GM19372 (cell line): ENCODE measurements around the gene FSTL4.

ENCODE experiments used
- ATAC-seq: cut with Tn5 transposase; IDR thresholded peaks from one replicate; pipeline ENCODE4 v1.9.1; 2021; ENCODE audit warnings: mild to moderate bottlenecking, low read depth, moderate library complexity; ENCODE audit not compliant: unreplicated experiment

Gene FSTL4

DNA sequence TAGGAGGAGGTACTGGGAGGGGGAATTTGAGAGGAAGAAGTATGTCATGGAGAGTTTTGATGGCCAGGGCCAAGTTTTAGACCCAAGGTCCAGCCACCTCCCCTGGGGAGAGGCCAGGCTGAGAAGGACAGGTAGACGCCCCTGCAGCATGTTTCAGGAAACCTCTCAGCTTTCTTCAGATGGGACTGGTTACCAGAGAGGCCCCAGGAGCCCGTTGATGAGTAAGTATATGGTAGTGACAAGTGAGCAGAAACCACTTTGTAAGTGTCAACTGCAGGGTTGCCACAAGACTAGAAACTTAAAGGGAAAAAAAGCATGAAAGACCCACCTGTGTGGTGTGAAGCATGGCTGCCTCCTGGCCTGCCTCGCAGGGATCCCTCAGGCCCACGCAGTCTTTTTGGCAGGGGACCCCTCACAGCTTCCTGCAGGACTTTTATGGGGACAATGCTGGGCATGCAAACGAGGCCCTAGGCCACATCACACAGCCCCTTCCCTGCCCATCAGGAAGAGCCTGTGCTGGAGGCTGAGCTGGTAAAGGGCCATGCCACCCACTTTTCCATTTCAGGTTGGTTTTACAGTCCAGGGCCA is 255.9 kb downstream of the FSTL4 start:
- no peak for ATAC-seq

DNA sequence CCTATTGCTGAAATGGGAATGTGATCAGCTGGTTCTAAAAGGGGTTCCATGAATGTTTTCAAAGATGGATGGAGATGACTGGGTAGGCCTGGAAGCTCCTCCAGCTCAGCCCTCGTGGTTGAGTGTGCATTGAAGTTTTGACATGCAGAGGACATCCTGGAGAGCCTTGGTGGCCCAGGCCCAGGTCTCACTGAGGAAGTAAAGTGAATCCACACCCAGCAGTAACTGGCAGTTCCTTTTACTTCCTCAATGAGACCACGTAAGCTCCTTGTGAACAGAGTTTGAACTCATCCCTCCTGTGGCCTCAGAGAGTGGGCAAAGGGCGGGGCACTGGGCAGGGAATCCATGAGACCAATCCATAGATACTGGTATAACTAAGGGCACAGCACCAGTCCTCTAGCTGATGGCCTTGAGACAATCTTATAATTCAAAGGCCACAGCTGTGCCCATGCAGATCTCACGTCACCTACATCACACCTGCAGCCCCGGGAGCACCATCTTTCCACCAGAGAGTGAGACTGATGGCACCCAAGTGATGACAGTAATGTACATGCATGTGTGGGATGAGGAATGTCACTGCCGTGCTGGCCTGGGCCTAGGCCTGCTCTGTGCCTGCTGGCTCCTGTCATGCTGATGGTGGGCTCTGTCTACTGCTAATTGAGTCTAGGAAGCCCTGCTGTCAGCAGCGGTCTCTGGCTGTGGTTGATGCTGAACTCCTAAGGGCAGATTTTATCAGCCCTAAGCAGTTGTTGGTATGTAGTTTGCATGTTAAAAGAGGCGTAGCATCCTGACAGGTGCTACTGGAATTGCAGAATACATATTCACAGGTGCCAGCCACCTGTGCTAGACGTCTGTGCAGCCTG is 257.8 kb downstream of the FSTL4 start:
- no peak for ATAC-seq

DNA sequence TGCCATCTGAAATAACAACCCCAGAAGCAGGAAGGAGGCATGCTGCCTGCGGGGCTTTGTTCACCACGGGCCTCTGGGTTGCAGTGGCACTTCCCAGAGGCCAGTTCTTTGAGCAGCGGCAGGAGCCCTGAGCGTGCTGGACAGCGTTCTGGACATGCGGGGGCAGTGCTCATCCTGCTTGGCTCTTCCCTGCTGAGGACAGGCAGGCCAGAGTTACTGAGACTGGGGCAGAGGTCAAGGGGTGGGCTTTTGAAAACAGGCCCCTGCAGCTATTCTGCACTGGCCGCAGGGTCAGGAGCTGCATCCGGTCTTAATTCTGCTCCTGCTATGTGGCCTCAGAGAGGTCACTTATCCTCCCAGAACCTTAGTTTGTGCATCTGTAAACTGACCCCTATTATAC is 258.6 kb downstream of the FSTL4 start:
- ATAC-seq = no peak

DNA sequence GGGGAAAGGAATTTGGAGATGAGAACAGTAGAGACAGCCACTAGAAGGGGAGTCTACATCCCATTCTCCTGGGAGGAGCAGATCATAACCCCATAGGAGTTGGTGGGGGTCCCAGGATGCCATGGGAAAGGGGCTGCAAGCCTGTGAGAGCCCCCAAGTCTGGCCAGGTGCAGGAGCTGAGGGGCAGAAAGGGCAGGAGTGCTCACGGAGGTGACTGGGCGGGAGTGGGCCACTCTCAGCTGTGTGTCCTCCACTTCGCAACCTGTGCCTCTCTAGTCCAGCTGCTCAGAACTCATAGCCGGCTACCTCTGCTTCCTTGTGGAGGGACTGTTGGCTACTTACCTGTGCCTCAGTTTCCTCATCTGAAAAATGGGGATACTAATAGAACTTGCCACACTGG is 263.9 kb downstream of the FSTL4 start:
- ATAC-seq = no peak

DNA sequence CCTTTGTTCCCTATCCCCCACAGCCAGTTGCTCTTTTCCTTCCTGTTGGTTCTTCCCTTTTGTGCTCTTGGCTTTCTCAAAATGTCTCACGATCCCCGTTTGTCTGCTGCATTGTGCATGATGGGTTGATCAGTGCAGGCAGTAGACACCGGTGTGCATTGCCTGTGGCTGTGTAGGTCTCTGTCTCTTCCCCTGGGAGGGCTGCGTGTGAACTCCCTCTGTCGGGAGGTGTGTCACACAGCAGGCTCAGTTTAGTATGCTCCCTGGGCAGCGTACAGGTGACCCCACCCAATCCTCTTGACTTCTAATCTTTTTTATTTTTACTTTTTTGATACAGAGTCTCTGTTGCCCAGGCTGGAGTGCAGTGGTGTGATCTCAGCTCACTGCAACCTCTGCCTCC is 265.3 kb downstream of the FSTL4 start:
- no peak for ATAC-seq

DNA sequence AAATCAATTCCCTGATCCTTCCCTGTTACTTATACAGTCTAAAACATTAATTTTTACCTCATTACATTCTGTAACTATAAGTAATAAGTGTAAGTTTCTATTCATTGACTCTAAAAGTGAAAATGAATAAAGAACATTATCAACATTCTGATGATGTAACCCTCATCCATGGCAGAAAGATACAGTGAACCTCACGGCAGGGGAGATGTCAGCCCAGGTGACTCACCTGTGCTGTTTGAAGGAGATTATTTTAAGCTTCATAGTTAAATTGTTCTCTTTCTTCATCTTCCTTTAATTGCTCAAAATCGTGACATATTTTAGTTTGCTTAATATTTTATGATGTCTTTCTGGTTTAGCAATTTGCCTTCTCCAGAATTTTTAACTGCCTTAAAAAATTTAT is 268.1 kb downstream of the FSTL4 start:
- ATAC-seq = no peak

DNA sequence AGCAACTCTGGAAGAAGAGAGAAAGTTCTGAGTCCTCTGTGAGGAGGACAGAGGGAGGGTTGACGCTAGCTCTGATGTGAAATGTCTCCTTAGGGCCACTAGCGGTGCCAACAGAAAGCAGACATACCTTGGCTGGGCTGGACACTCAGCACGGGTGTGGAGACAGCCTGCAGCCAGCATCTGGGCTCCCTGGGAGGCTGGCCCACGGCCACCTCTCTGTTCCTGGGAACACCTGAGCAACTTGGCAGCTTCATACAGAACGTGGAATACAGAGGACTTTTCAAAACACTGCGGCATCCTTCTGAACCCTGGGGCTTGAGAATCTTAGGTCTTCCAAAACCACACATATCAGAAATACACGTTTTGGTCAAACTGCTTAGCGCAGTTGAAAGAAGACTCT is 269.1 kb downstream of the FSTL4 start:
- ATAC-seq = no peak

DNA sequence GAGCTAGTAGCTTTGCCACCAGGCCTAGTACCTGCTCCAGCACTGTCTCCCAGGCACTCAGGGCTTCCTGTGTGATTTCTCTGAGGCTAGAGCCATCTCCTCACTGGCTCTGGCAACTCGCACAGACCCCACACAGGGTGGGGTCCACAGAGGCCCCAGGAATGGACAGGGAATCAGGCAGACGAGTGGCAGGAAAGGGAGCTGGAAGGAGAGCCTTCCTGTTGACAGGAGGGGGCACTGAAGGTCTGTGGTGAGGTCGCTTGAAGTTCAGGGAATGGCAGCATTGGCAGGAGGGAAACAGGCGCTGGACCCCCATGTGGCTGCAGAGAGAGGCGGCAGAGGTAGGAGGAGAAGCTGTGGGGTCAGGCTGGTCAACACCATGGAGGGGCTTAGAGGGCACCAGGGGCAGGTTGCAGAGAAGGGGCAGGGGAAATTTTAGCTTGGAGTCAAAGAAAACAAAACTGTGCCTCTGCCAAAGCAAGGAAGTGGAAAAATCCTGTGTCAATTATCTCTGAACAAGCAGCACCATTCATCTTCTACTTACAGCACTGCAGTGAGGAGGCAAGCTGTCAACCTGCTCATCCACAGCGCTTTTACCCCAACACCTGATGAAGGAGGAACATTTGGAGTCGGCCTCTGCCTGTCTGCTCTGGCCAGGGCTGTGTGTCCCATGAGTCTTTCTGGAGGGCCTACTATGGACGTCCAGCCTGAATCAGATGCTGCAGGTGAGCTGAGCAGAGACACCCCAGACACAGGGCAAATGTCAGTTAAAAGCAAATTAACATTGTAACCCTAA is 270.2 kb downstream of the FSTL4 start:
- ATAC-seq = no peak

DNA sequence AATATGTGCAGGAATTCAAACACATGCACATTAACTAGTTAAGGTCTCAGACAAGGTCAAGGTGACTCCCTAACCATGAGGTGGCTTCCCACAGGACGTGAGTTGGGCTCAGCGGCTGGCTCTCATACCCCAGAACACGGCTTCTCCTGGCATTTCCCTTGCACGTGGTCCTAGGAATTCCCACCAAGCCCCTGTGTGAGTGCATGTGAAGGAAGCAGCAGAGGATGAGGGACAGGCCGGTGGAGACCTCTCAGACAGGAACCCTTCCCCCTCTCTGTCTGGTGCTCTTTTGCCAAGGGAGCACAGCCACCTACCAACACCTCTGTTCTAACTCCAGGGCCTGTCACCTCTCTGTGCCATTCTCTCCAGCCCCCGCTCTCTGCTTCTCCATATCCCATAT is 271.0 kb downstream of the FSTL4 start:
- no peak for ATAC-seq

DNA sequence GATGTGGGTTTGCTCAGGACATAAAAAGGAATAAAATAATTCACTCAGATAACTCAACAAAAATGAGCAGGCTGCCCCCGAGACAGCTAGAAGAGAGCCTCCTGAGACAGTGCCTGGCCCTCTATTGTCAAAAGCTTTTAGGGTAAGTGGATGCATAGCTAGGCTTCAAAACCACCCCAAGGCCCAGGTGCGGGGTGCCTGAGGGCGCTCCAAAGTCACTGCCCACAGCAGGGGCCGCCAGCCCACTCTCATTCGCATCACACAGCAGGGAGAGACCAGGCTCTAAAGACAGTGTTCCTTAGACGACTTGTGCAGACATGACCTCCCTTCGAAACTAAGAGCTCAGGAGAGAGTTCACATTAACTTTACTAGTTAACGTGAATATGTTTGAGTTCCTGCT is 271.5 kb downstream of the FSTL4 start:
- ATAC-seq = no peak

DNA sequence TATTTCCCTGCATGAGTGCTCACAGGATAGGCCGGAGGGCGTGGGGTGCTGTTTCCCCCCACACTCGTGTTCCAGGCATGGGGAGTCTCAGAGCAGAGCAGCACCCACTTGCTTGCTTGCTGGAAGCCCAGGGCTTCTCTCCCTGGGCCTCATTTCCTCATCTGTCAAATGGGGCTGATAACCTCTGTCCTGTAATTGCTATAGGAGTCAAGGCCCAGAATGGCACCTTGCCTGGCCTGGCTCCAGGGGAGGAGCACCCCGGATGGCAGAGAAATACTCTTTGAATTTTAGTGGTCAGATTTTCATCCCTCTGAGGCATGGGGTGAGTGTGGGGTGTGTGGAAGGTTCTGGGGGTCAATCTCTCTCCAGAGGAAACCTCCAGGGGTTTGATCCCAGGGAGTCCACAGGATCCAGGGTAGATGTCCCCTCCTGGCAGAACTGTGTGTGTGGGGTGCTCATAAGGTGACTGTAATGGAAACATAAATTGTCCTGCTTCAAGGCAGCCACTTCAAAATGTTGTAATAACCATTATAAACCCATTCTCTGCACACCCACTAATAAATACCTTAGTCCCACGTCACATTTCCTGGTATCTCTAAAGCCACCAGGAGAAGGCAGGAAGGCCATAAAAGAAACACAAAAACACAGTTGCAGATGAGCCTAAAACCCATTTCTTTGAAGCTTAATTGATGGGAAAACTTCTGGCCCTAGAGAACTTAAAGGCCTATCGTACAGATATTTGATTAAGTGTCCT is 272.2 kb downstream of the FSTL4 start:
- no peak for ATAC-seq

DNA sequence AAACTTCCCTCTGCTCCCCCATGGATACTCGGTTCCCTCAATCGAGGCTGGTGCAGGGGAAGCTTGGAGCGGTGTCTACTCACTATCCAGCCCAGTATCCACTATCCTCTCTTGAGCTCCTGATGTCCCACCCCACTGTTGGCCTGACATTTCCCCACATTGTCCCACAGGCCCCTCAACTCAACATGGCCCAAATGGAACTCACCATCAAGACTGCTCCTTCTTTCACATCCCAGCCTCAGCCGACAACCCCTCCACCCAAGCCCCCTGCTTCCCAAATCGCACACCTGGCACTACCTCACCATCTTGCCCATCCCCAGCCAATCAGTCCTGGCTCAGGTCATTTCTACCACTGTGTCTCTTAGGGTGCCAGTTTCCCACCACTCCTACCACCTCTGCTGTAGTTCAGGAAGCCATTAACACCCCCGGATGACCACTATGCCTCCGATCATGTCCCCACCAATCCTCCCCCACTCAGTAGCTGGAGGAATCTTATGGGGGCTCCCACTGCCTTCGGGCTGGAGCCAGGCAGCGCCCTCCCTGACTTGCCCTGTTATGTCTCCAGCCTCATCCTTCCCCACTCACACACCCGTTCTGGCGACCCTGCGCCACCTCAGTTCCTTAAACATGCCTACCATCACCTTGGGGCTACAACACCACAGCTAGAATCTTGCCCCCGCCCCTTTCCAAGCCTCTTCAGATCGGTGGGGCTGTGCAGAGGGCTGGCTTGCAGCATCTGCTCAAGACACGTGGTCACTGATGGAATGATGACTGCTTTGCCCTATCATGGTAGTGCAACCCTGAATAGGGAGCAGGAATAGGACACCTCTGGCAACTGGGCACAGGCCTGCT is 273.6 kb downstream of the FSTL4 start:
- no peak for ATAC-seq

DNA sequence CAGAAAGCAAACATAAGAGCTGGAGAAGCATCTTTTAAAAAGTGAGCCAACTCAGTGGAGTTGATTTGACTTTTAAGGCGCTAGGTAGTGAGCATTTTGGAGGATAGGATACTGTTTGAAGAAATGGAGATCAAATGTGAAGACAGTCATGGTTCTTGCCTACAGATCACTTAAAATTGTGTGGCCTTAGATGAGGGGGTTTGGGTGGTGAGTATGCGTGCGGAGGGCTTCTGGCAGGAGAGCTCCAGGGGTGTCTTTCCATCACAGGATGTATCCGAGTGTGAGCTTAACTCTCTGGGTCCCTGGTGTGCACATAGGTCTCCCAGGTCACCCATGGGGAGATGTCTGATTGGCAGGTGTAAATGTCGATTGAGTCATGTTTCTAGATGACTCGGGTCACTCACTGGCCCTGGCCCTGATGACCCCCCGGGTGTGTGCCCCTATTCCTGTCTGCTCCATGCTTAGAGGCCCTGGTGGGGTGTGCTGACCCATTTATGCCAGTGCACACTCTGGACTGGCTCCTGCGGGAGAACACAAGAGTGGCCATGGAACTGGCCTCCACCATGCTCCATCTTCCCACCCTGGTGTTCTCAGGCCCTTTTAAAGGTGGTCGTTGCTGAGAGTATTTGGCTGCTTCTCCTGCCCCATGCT is 274.4 kb downstream of the FSTL4 start:
- no peak for ATAC-seq

DNA sequence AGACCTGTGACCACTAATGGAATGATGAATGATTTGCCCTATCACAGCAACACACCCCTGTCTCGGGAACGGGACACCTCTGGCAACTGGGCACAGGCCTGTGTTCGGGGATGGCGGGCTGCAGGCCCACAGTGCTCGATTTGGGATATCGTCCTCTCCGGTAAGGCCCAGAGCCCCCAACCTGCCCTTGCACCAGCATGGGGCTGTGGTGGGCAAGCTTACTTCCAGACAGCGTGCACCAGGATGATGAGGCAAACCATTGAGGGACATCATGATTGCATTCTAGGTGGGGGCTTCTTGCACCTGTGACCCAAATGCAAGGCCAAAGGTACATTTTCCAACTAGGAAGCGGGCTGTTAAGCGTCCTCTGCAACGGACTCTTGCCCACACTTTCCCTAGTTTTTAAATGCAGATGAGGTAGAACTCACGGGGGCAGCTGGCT is 275.4 kb downstream of the FSTL4 start:
- no peak for ATAC-seq

DNA sequence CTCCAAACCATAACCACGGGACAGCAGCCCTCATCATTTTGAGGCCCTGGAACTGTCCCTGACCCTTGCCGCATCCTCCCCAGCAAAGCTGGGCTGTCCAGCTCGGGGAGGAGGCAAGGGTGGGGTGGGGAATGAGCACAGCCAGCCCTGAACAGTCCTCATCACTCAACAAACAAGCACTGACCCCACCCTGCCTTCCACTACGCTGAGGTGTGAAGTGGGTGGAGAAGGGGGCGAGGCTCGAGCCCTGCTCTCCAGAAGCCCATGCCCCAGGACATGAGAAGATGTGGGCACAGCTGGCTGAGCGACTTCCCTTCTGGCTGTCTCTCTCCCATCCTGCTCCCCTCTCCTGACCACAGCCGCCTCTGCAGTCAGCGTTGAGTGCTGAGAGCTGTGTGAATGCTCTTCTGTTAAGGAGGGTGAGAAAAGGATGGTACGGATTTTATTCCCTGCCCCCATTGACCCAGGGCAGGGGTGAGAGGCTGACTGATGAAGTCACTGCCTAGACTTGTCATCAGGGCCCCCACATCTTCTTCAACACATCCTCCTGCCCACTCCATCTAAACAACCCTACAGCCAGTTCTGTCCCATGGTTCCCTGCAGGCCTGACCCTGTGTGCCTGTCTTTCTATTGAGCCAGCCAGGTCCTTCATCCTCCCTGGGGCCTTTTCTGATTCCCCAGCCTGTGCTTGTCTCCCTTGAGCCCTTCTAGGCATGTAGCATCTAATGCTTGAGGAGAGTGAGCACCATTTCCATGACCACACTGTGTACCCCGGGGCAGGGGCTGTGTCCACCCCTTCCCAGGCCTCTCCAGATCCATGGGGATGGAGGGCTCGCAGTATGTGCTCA is 276.0 kb downstream of the FSTL4 start:
- no peak for ATAC-seq

DNA sequence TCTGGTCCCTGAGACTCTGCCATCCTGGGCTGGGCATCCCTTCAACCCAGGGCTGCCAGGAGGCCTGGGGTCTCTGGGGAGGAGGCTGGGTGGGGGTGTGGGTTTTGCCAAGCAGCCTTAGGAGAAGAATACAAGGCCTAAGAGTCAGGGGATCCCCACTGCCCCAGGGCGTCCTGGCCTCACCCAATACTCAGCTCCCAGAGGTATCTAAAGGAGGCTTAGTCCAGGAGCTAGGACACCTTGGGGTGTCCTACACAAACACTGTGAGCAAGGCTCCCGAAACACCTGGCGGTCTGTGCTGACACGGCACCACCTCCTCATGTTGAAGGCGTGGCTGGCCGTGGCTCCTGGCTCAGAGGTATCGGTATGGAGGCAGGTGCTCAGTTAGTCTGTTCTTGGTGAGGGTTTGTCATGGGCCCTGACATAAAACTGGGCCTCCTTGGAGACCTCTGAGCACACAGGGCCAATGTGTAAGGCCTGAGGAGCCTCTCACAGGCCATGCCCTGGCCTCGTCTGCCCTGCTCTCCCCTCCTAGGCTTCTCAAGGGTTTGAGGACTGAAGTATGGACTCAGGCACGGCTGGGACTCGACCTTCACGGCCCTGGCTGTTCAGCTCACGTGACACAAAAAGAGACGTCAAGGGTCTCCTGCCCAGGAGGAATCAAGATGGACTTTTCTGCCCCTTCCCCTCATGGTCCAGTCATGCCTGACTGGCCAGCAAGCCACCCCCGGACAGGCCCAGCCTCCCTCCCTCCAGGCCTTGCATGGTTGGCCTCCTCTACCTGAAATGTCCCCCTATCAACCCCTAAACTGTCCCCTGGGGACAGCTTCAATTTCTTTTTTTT is 277.3 kb downstream of the FSTL4 start:
- no peak for ATAC-seq

DNA sequence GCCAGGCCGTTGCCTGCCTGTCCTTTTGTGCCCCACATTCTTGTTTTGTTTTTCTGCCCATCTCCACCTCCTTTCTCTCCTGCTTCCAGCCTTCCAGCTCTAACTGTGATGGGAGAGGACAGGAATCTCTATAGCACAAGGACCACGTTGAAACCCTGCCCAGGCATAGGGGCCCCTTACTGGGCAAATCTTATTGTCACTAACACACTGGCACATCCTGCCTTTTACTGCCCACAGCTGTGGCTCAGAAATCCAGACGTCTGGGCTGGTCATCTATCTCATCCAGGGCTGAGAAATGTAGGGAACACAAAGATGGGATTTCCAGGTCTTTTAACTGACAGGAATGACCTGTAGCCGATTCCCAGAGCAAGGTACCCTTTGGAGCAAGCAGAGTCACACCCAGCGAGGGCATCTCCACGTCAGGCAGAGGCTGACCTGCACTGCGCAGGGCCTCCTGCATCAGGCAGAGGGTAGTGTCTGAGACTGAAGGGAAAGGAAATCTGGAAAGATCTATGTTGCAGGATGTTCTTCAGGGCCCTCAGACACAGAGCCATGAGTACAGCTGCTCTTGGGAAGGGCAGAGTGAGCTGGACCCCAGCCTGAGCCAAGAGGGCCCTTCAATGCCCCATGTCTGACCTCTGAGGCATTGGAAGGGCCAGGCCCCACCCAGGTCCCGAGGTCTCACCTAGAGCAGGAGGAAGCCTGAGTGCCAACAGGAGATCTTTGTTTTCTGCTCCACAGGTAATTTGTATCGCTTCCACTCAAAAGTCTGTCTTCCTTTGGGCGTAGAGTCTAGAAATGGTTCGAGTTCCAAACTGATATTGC is 278.8 kb downstream of the FSTL4 start:
- no peak for ATAC-seq
